Activated T-cell treated with anti-CD3 and anti-CD28 coated beads for 4 hours (primary cell): ENCODE measurements around the gene ADAMTS3.

ENCODE experiments used
- DNase-seq: peaks from one replicate; pipeline ENCODE4 v3.0.0-alpha.2; 2020

The ADAMTS3 gene

GRCh38 chr4:72394012-72394663 lies 174.9 kb downstream of the ADAMTS3 start:
- no peak for DNase-seq

- DNase-seq = no peak
These were observed 177.7 kb downstream of the ADAMTS3 start for GRCh38 chr4:72391281-72391680.

DNA sequence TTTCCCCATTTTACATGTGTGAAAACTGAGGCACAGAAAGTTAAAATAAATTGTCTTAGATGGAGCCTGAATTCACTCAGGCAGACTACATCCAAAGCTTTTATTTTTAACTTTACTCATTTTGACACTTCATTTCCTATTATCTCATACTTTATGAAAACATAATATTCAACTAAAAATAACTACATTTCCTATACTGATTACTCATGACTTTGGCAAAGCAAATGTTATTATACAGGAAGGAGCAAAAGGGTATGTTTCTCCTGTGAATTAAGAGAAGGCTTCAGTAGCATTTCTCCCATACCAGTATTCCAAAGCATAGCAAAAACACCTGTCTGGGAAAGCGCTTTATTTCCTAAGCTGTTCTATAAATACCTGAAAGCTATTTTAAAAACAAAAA lies 178.6 kb downstream of the ADAMTS3 start:
- DNase-seq = no peak

GRCh38 chr4:72388521-72388920 lies 180.5 kb downstream of the ADAMTS3 start:
- DNase-seq = no peak

GRCh38 chr4:72387959-72388358 lies 181.1 kb downstream of the ADAMTS3 start:
- DNase-seq = no peak

- no peak for DNase-seq
These were observed 185.6 kb downstream of the ADAMTS3 start for GRCh38 chr4:72383439-72383838.

GRCh38 chr4:72378901-72379300 lies 190.1 kb downstream of the ADAMTS3 start:
- no peak for DNase-seq

DNA sequence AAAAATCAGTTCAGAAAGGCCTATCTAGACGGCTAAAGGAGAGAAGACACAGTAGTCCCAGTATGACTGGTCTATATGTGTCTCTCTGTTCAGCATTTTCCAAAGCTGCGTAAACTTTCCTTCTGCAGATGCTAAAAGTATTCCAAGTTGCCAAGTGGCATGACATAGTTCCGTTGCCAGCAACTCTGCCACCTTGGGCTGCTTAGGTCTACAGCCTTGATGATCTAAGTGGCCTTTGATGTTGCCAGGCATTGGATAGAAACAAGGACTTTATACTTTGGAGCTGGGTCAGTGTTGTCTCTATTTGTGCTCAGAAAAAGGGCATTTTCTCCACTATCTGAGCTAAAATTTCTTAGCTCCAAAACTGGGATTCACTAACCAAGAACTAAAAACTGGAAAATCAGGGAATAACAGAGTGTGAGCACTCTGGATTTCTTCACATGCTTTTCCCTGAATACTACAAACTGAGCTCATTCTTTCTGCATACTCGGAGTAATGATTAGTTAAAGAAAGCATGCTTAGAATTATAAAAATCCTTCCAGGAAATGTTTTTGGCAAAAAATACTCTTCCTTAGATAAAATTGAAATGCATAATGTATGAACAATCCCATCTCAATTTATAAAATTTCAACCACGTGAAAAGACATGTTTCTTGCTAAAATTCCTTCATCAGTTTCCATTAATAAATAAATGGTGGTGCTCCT lies 191.4 kb downstream of the ADAMTS3 start:
- DNase-seq = no peak

- no peak for DNase-seq
These were observed 192.1 kb downstream of the ADAMTS3 start for GRCh38 chr4:72376901-72377300.

GRCh38 chr4:72375073-72375736 lies 193.8 kb downstream of the ADAMTS3 start:
- no peak for DNase-seq

DNA sequence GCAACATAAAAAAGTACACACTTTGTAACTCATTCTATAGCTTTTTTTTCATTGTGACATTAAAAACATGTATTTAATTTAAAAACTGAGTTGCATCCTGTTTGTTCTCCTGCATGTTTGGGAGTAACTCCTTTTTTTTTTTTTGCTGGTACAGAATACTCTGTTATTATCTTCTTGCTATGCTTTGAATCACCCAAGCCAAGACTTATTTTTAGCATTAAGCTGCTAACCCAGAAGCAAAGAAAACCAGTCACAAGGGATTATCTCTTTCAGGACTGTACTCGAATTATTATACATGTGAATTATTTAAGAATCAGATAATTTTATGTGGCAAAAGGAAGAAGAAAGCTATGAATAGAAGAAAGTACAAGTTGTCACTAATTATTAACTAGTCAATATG lies 194.9 kb downstream of the ADAMTS3 start:
- DNase-seq = no peak

GRCh38 chr4:72366601-72367000 lies 202.4 kb downstream of the ADAMTS3 start:
- DNase-seq = no peak

DNA sequence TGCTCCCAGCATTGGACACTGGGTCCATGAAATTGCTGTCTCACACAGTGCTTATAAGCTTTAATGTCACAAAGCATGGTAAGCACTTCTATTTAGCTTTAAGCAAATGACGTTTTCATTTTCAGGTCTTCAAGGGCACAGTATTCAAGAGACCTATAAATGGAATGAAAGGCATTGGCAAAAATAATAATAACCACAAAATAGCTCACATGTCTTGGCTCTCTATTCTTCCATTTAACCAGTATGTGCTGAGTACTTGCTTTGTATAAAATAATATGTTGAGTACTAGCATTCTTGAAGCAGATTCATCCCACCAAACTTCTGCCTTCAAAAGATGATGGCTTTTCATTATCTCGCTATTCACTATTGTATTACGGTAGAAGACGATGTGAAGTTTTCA lies 203.0 kb downstream of the ADAMTS3 start:
- no peak for DNase-seq

DNA sequence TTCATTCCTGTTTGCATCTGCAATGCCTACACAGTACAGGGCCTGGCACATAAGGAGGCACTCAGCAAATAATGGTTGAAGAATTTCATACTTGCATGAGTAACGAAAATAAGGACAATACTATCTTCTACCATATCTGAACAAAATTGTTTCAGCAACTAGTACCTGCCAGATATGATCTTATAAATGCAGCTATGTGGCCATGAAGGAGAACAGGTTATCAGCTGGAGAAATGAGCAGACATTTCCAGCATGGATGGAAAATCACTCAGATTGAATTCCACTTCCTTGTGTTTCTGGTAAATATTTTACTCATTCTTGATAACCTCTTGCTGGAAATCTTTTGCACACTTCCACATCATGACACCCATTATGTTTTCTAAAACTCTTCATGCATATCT lies 204.0 kb downstream of the ADAMTS3 start:
- DNase-seq = no peak

- no peak for DNase-seq
These were observed 208.9 kb downstream of the ADAMTS3 start for GRCh38 chr4:72360075-72360474.

DNA sequence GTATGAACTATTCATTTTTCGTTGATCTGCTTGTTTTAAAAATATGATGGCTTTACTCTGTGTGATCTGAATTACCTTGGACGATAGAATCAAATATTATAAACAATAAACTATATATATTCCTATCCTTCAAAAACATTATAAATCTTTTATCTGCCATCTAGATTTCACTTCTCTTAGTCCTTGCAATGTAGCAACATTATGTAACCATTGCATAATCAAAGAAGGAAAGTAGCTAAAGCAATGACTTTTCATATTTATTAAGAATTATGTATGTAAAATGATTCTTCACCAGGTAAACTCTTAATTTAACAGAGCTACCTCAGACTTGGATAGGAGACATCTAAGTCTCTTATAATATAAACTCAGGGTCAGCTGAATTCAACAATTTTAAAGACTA lies 210.5 kb downstream of the ADAMTS3 start:
- DNase-seq = no peak

GRCh38 chr4:72357908-72358307 lies 211.1 kb downstream of the ADAMTS3 start:
- DNase-seq = no peak

DNA sequence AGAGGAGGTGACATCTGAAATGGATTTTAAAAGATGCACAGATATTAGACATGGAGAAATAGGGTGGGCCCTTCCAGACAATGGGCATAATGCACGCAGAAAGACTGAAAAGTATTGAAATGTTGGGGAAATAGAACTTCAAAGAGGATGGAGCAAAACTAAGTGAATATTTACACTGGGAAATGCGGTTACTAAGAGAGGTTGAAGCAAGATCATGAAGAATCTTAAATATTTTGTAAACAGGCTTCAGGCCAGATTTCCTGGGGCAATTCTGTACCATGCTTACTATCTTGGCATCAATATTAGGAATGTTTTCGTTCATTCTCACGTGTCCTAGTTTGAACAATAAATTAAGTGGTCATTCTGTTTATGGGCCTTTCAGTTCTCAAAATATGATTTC lies 216.3 kb downstream of the ADAMTS3 start:
- DNase-seq = no peak

GRCh38 chr4:72351521-72351920 lies 217.5 kb downstream of the ADAMTS3 start:
- DNase-seq = no peak

GRCh38 chr4:72348701-72349100 lies 220.3 kb downstream of the ADAMTS3 start:
- DNase-seq = no peak

DNA sequence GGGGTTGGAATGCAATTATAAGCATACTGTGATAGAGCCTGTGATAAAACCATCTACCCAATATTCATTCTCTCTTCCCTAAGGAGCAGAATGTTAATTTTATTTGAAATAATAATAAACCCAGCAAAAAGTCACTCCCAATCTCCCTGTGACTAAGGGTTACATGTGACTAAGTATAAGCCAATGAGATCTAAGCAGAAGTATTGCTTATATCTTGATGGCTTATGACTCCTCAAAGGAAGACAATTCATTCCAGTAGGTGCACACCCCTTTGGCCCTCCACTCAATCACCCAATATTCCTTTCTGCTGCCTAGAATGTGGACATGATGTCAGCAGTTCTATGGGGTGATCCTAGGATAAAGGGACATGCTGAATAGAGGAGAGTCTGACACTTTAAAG lies 224.6 kb downstream of the ADAMTS3 start:
- no peak for DNase-seq

- no peak for DNase-seq
These were observed 227.6 kb downstream of the ADAMTS3 start for GRCh38 chr4:72341432-72341820.

- no peak for DNase-seq
These were observed 228.1 kb downstream of the ADAMTS3 start for GRCh38 chr4:72340803-72341431.

- DNase-seq = no peak
These were observed 231.0 kb downstream of the ADAMTS3 start for GRCh38 chr4:72338060-72338459.
